ENCODE data around the gene UPK1B. TPM values are rescaled to one million over a fixed set of nuclear protein-coding genes. Genes with fewer than 3 reads are reported as not detected.

UPK1B gene
- polyA plus RNA-seq, 4 donors: 0.40 TPM; not detected in 3

- Histone ChIP-seq H3K27me3 (ENCODE audit: control insufficient read depth in 3 of 3, insufficient read depth in 3 of 3, low read length in 3 of 3) (no peaks in the 10 kb centered on the region), H3K36me3 (ENCODE audit: control insufficient read depth in 3 of 3, insufficient read depth in 2 of 3, low read depth in 1 of 3, low read length in 3 of 3) (peaks cover 4 to 43% (median 33%) of the 10 kb centered on the region in 3 donors), H3K9me3 (ENCODE audit: control insufficient read depth in 2 of 2, insufficient read depth in 1 of 2, low read depth in 1 of 2, low read length in 1 of 2) (no peaks in the 10 kb centered on the region), H3K4me3 (ENCODE audit: low read depth in 1 of 3, low read length in 3 of 3) (no peak overlapping the region), H3K27ac (ENCODE audit: low read depth in 1 of 3, low read length in 2 of 3) (no peak overlapping the region), H3K4me1 (ENCODE audit: control insufficient read depth in 3 of 3, insufficient read depth in 2 of 3, low read depth in 1 of 3, low read length in 2 of 3) (peaks cover 3 to 19% (median 11%) of the 10 kb centered on the region in 3 donors)
- DNase-seq (no peak), FAIRE-seq (no peak)
Measured at GRCh38 chr3:119230745-119231144, 57.3 kb downstream of the UPK1B start.

GRCh38 chr3:119234610-119235009 is 61.2 kb downstream of the UPK1B start:
- Histone ChIP-seq H3K27ac (ENCODE audit: low read depth in 1 of 3, low read length in 2 of 3) (no peak overlapping the region), H3K4me3 (ENCODE audit: low read depth in 1 of 3, low read length in 3 of 3) (no peak overlapping the region), H3K27me3 (ENCODE audit: control insufficient read depth in 3 of 3, insufficient read depth in 3 of 3, low read length in 3 of 3) (no peaks in the 10 kb centered on the region), H3K9me3 (ENCODE audit: control insufficient read depth in 2 of 2, insufficient read depth in 1 of 2, low read depth in 1 of 2, low read length in 1 of 2) (no peaks in the 10 kb centered on the region), H3K4me1 (ENCODE audit: control insufficient read depth in 3 of 3, insufficient read depth in 2 of 3, low read depth in 1 of 3, low read length in 2 of 3) (peaks cover 0 to 10% (median 3%) of the 10 kb centered on the region in 3 donors), H3K36me3 (ENCODE audit: control insufficient read depth in 3 of 3, insufficient read depth in 2 of 3, low read depth in 1 of 3, low read length in 3 of 3) (peaks cover 4 to 31% (median 23%) of the 10 kb centered on the region in 3 donors)
- no peak for FAIRE-seq
- no peak for DNase-seq
- WGBS, 3 donors: 74 to 98% (median 81%) methylated on average over 1 of the region's 1 CpG

- WGBS, 3 donors: 74 to 87% (median 75%) methylated on average over 1 of the region's 1 CpG
- no peak for FAIRE-seq
- Histone ChIP-seq H3K27me3 (ENCODE audit: control insufficient read depth in 3 of 3, insufficient read depth in 3 of 3, low read length in 3 of 3) (no peaks in the 10 kb centered on the region), H3K4me3 (ENCODE audit: low read depth in 1 of 3, low read length in 3 of 3) (no peak overlapping the region), H3K27ac (ENCODE audit: low read depth in 1 of 3, low read length in 2 of 3) (no peak overlapping the region), H3K4me1 (ENCODE audit: control insufficient read depth in 3 of 3, insufficient read depth in 2 of 3, low read depth in 1 of 3, low read length in 2 of 3) (peaks cover 3 to 10% (median 4%) of the 10 kb centered on the region in 3 donors), H3K9me3 (ENCODE audit: control insufficient read depth in 2 of 2, insufficient read depth in 1 of 2, low read depth in 1 of 2, low read length in 1 of 2) (no peaks in the 10 kb centered on the region), H3K36me3 (ENCODE audit: control insufficient read depth in 3 of 3, insufficient read depth in 2 of 3, low read depth in 1 of 3, low read length in 3 of 3) (peaks cover 4 to 28% (median 18%) of the 10 kb centered on the region in 3 donors)
- no peak for DNase-seq
Measured at GRCh38 chr3:119235151-119235550, 61.8 kb downstream of the UPK1B start.

GRCh38 chr3:119236756-119237155 is 63.4 kb downstream of the UPK1B start:
- no peak overlapping the region for H3K4me3 ChIP-seq (ENCODE audit: low read depth in 1 of 3, low read length in 3 of 3)
- no peak for FAIRE-seq

GRCh38 chr3:119237299-119237698 is 63.9 kb downstream of the UPK1B start:
- Histone ChIP-seq H3K4me1 (ENCODE audit: control insufficient read depth in 3 of 3, insufficient read depth in 2 of 3, low read depth in 1 of 3, low read length in 2 of 3) (peaks cover 3 to 10% (median 4%) of the 10 kb centered on the region in 3 donors), H3K27ac (ENCODE audit: low read depth in 1 of 3, low read length in 2 of 3) (no peak overlapping the region), H3K36me3 (ENCODE audit: control insufficient read depth in 3 of 3, insufficient read depth in 2 of 3, low read depth in 1 of 3, low read length in 3 of 3) (peaks cover 4 to 22% (median 16%) of the 10 kb centered on the region in 3 donors), H3K4me3 (ENCODE audit: low read depth in 1 of 3, low read length in 3 of 3) (no peak overlapping the region), H3K9me3 (ENCODE audit: control insufficient read depth in 2 of 2, insufficient read depth in 1 of 2, low read depth in 1 of 2, low read length in 1 of 2) (peaks cover 0 to under 1% of the 10 kb centered on the region in 2 donors), H3K27me3 (ENCODE audit: control insufficient read depth in 3 of 3, insufficient read depth in 3 of 3, low read length in 3 of 3) (no peaks in the 10 kb centered on the region)
- FAIRE-seq: no peak
- DNase-seq: no peak

More at GRCh38 chr3:119236756-119237155, 63.4 kb downstream of the UPK1B start:
- Histone ChIP-seq H3K9me3 (ENCODE audit: control insufficient read depth in 2 of 2, insufficient read depth in 1 of 2, low read depth in 1 of 2, low read length in 1 of 2) (no peaks in the 10 kb centered on the region), H3K27me3 (ENCODE audit: control insufficient read depth in 3 of 3, insufficient read depth in 3 of 3, low read length in 3 of 3) (no peaks in the 10 kb centered on the region), H3K27ac (ENCODE audit: low read depth in 1 of 3, low read length in 2 of 3) (no peak overlapping the region), H3K36me3 (ENCODE audit: control insufficient read depth in 3 of 3, insufficient read depth in 2 of 3, low read depth in 1 of 3, low read length in 3 of 3) (peaks cover 4 to 24% (median 16%) of the 10 kb centered on the region in 3 donors), H3K4me1 (ENCODE audit: control insufficient read depth in 3 of 3, insufficient read depth in 2 of 3, low read depth in 1 of 3, low read length in 2 of 3) (peaks cover 3 to 10% (median 4%) of the 10 kb centered on the region in 3 donors)
- DNase-seq: no peak
- WGBS, 3 donors: 71 to 81% (median 78%) methylated on average over 7 of the region's 7 CpGs

GRCh38 chr3:119238363-119238762 is 65.0 kb downstream of the UPK1B start:
- WGBS, 3 donors: 29 to 49% (median 32%) methylated on average over 4 of the region's 4 CpGs
- DNase-seq: no peak
- Histone ChIP-seq H3K27me3 (ENCODE audit: control insufficient read depth in 3 of 3, insufficient read depth in 3 of 3, low read length in 3 of 3) (no peaks in the 10 kb centered on the region), H3K27ac (ENCODE audit: low read depth in 1 of 3, low read length in 2 of 3) (peak overlapping the region in 1 of 3 donors; percentile 94), H3K4me3 (ENCODE audit: low read depth in 1 of 3, low read length in 3 of 3) (peak overlapping the region in 2 of 3 donors; percentile 68 to 90), H3K9me3 (ENCODE audit: control insufficient read depth in 2 of 2, insufficient read depth in 1 of 2, low read depth in 1 of 2, low read length in 1 of 2) (peaks cover 0 to 2% of the 10 kb centered on the region in 2 donors), H3K4me1 (ENCODE audit: control insufficient read depth in 3 of 3, insufficient read depth in 2 of 3, low read depth in 1 of 3, low read length in 2 of 3) (peaks cover 3 to 10% (median 4%) of the 10 kb centered on the region in 3 donors), H3K36me3 (ENCODE audit: control insufficient read depth in 3 of 3, insufficient read depth in 2 of 3, low read depth in 1 of 3, low read length in 3 of 3) (peaks cover 0 to 14% (median 9%) of the 10 kb centered on the region in 3 donors)
- no peak for FAIRE-seq

- Histone ChIP-seq H3K27ac (ENCODE audit: low read depth in 1 of 3, low read length in 2 of 3) (peak overlapping the region; percentile 94 to 98 (median 97)), H3K4me3 (ENCODE audit: low read depth in 1 of 3, low read length in 3 of 3) (peak overlapping the region; percentile 68 to 90 (median 74))
- no peak for FAIRE-seq
Measured at GRCh38 chr3:119239206-119239820, 65.9 kb downstream of the UPK1B start.

GRCh38 chr3:119240101-119240590 is 66.7 kb downstream of the UPK1B start:
- peak; percentile 90 to 93 for DNase-seq
- WGBS, 3 donors: 2 to 4% (median 2%) methylated on average over 10 to 16 of the region's 16 CpGs
- Histone ChIP-seq H3K27me3 (ENCODE audit: control insufficient read depth in 3 of 3, insufficient read depth in 3 of 3, low read length in 3 of 3) (no peaks in the 10 kb centered on the region), H3K9me3 (ENCODE audit: control insufficient read depth in 2 of 2, insufficient read depth in 1 of 2, low read depth in 1 of 2, low read length in 1 of 2) (peaks cover 0 to 5% of the 10 kb centered on the region in 2 donors), H3K36me3 (ENCODE audit: control insufficient read depth in 3 of 3, insufficient read depth in 2 of 3, low read depth in 1 of 3, low read length in 3 of 3) (peaks cover 0 to 7% (median 4%) of the 10 kb centered on the region in 3 donors), H3K27ac (ENCODE audit: low read depth in 1 of 3, low read length in 2 of 3) (peak overlapping the region; percentile 94 to 98 (median 97)), H3K4me1 (ENCODE audit: control insufficient read depth in 3 of 3, insufficient read depth in 2 of 3, low read depth in 1 of 3, low read length in 2 of 3) (peaks cover 0 to 10% (median 4%) of the 10 kb centered on the region in 3 donors), H3K4me3 (ENCODE audit: low read depth in 1 of 3, low read length in 3 of 3) (peak overlapping the region; percentile 68 to 90 (median 74))
- FAIRE-seq: no peak

More at GRCh38 chr3:119239206-119239820, 65.9 kb downstream of the UPK1B start:
- 14 to 43% (median 19%) methylated on average over 5 of the region's 5 CpGs for WGBS, 3 donors
- H3K27me3 ChIP-seq (ENCODE audit: control insufficient read depth in 3 of 3, insufficient read depth in 3 of 3, low read length in 3 of 3): no peaks in the 10 kb centered on the region
- peaks cover 0 to 7% (median 5%) of the 10 kb centered on the region in 3 donors for H3K36me3 ChIP-seq (ENCODE audit: control insufficient read depth in 3 of 3, insufficient read depth in 2 of 3, low read depth in 1 of 3, low read length in 3 of 3)
- peak; percentile 46 to 66 for DNase-seq
- peaks cover 0 to 10% (median 4%) of the 10 kb centered on the region in 3 donors for H3K4me1 ChIP-seq (ENCODE audit: control insufficient read depth in 3 of 3, insufficient read depth in 2 of 3, low read depth in 1 of 3, low read length in 2 of 3)
- peaks cover 0 to 2% of the 10 kb centered on the region in 2 donors for H3K9me3 ChIP-seq (ENCODE audit: control insufficient read depth in 2 of 2, insufficient read depth in 1 of 2, low read depth in 1 of 2, low read length in 1 of 2)
